Cardiac muscle cell (in vitro differentiated cells and primary cell): ENCODE data around the gene MIDN. TPM values are rescaled to one million over a fixed set of nuclear protein-coding genes. Genes with fewer than 3 reads are reported as not detected.

Source experiments
- DNase-seq, 2 donors: peaks; one replicate each; pipeline versions ENCODE4 v3.0.0 to v3.0.0-alpha.2; 2010 to 2017; ENCODE audit warnings: low read depth in 1 of 2, low spot score in 1 of 2
- H3K27ac ChIP-seq: fragments of 200-600 bp; sonication (generic); 2 replicates; pipeline ENCODE4 v1.5.1; 2016
- H3K27me3 ChIP-seq: fragments of 200-600 bp; sonication (generic); 2 replicates; pipeline ENCODE4 v1.6.0; 2016; ENCODE audit warnings: control low read depth
- H3K36me3 ChIP-seq: fragments of 200-600 bp; sonication (generic); 2 replicates; pipeline ENCODE4 v1.5.1; 2016; ENCODE audit warnings: control low read depth
- H3K4me1 ChIP-seq: fragments of 200-600 bp; sonication (generic); 2 replicates; pipeline ENCODE4 v1.8.1; 2017; ENCODE audit warnings: low read depth, mild to moderate bottlenecking, mixed run types
- H3K4me3 ChIP-seq: fragments of 200-600 bp; sonication (generic); 2 replicates; pipeline ENCODE4 v1.5.1; 2016; ENCODE audit warnings: mild to moderate bottlenecking
- H3K9me3 ChIP-seq: fragments of 200-600 bp; sonication (generic); 2 replicates; pipeline ENCODE4 v1.5.1; 2017; ENCODE audit warnings: low read depth, mild to moderate bottlenecking, control low read depth
- polyA plus RNA-seq: library from polyadenylated mRNA; unstranded; fragments of >200 nt; fragmentation: Nextera tagmentation; extraction: Ambion mirVana; gene quantifications from 2 replicates; pipeline ENCODE4 v1.2.1, GENCODE V29; 2016
- total RNA-seq: library from RNA; depleted of rRNA; stranded (reverse); fragments of >200 nt; gene quantifications from 2 replicates; pipeline ENCODE4 v1.2.3, GENCODE V29; 2016
- TF ChIP-seq, protein P1 (sequence below): IDR thresholded peaks from 2 replicates; pipeline ENCODE4 v1.5.1; 2012; ENCODE audit warnings: low read depth, mild to moderate bottlenecking, low read length

The MIDN gene
- total and polyA plus RNA-seq, 2 experiments from 2014 or later, result 58.1 to 89.2 TPM

DNA sequence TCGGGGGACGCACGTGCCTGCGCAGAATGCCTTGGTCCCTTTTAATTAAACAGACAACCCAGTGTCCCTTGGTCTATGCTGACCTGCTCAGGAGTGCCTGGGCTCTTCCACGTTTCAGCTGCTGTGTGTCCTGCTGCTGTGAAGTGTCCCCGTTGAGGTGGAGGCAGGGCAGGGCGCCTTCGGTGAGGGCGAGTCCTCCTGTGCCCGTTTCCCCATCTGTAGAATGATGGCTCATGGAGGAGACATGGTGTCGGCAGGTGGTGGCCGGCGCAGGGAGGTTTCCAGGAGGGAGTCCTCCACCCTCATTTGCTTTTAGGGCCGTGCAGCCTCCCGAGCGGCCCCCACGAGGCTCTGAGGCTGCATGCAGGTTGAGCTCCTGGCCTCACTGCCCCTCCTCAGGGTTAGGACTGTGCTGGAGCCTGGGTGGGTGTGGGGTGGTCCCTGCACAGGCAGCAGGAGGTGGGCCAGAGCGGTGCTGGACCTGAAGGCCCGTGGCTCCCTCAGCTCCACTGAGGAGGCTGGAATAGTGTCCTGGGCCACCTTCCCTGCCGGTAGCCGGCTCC is 34.0 kb upstream of the MIDN start:
- DNase-seq, result no peak
- TF ChIP-seq, protein P1, sequence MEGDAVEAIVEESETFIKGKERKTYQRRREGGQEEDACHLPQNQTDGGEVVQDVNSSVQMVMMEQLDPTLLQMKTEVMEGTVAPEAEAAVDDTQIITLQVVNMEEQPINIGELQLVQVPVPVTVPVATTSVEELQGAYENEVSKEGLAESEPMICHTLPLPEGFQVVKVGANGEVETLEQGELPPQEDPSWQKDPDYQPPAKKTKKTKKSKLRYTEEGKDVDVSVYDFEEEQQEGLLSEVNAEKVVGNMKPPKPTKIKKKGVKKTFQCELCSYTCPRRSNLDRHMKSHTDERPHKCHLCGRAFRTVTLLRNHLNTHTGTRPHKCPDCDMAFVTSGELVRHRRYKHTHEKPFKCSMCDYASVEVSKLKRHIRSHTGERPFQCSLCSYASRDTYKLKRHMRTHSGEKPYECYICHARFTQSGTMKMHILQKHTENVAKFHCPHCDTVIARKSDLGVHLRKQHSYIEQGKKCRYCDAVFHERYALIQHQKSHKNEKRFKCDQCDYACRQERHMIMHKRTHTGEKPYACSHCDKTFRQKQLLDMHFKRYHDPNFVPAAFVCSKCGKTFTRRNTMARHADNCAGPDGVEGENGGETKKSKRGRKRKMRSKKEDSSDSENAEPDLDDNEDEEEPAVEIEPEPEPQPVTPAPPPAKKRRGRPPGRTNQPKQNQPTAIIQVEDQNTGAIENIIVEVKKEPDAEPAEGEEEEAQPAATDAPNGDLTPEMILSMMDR, result no peak
- H3K27ac ChIP-seq, result peak overlapping the region; percentile 85
- peaks cover 41% of the 10 kb centered on the region for H3K4me1 ChIP-seq
- no peak overlapping the region for H3K4me3 ChIP-seq
- H3K36me3 ChIP-seq, result no peaks in the 10 kb centered on the region
- H3K9me3 ChIP-seq, result no peaks in the 10 kb centered on the region
- no peaks in the 10 kb centered on the region for H3K27me3 ChIP-seq

DNA sequence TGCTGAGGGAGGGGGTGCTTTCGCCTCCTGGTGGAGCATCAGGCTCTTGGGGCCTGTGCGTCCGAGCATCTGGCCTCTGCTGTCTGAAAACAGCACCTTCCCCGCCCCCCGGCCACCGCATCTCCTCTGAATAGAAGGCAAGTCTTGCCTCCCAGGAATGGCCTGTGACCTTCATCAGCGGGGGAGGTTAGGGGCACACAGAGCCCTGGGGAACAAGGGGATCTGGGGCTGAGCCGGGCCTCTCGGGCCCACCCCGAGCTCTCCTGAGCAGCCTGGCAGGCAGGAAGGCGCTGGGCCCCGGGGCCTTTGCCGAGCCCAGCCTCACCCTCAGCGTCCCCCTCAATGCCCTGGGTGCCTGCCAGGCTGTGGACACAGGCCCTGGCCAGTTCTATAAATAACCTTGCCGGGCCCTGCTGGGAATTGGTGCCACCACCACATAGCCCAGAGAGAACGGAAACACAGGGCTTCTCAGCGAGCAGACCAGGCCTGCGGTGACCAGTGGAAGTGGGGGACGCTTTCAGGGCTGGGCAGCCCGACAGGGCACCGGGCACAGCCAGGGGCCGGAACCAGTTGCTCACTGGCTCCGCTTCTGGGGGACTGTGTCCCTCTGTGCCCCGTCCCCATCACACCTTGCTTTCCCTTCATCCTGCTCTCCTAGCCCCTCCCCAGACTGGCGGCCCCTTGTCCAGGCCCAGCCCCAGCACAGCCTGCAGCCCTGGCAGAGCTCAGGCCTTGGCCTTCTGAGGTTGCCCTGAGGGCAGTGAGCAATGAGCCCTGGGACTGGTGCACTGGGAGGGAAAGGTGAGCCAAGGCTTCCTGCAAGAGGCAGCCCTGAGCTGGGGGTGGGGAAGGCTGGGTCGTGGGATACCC is 33.3 kb upstream of the MIDN start:
- H3K27ac ChIP-seq, result peak overlapping the region; percentile 85

DNA sequence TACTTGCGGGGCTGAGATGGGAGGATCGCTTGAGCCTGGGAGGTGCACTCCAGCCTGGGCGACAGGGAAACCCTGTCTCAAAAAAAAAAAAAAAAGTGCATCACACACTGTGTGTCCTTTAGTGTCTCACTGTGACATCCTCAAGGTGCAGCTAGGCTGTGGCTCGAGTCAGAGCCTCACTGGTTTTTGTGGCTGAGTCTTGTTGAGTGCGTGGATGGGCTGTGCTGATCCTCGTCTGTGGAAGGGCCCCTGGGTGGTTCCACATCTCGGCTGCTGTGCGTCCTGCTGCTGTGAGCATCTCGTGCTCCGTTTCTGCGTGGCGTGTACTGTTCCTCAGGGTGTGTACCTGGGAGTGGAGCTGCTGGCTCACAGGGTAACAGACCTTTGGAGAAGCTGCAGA is 31.6 kb upstream of the MIDN start:
- Histone ChIP-seq H3K36me3 (peaks cover 3% of the 10 kb centered on the region), H3K27me3 (no peaks in the 10 kb centered on the region), H3K4me3 (no peak overlapping the region), H3K27ac (peak overlapping the region; percentile 54), H3K4me1 (peaks cover 35% of the 10 kb centered on the region), H3K9me3 (no peaks in the 10 kb centered on the region)
- TF ChIP-seq, protein P1, result no peak
- no peak for DNase-seq

More for the DNA sequence above, 33.3 kb upstream of the MIDN start:
- H3K27me3 ChIP-seq, result no peaks in the 10 kb centered on the region
- TF ChIP-seq, protein P1, result no peak
- DNase-seq, result no peak
- no peak overlapping the region for H3K4me3 ChIP-seq
- H3K9me3 ChIP-seq, result no peaks in the 10 kb centered on the region
- H3K4me1 ChIP-seq, result peaks cover 35% of the 10 kb centered on the region
- H3K36me3 ChIP-seq, result no peaks in the 10 kb centered on the region

DNA sequence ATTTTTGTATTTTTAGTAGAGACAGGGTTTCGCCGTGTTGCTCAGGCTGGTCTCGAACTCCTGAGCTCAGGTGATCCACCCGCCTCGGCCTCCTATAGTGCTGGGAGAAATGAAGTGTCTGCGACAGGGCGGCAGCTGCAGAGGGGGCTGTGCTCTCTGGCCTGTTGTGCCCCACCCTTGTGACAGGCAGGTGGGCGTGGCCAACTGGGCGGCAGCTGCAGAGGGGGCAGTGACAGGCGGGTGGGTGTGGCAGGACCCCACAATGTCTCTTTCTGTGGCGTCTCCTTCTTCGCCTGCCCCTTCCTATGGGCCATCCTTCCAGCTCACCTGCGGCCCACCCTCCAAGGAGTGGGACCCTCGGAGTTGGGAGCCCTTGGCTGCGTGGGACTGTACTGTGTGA is 31.0 kb upstream of the MIDN start:
- no peak overlapping the region for H3K4me3 ChIP-seq
- TF ChIP-seq, protein P1, result no peak
- H3K27me3 ChIP-seq, result no peaks in the 10 kb centered on the region
- peaks cover 35% of the 10 kb centered on the region for H3K4me1 ChIP-seq
- no peak for DNase-seq
- H3K36me3 ChIP-seq, result peaks cover 3% of the 10 kb centered on the region
- no peaks in the 10 kb centered on the region for H3K9me3 ChIP-seq
- peak overlapping the region; percentile 54 for H3K27ac ChIP-seq

DNA sequence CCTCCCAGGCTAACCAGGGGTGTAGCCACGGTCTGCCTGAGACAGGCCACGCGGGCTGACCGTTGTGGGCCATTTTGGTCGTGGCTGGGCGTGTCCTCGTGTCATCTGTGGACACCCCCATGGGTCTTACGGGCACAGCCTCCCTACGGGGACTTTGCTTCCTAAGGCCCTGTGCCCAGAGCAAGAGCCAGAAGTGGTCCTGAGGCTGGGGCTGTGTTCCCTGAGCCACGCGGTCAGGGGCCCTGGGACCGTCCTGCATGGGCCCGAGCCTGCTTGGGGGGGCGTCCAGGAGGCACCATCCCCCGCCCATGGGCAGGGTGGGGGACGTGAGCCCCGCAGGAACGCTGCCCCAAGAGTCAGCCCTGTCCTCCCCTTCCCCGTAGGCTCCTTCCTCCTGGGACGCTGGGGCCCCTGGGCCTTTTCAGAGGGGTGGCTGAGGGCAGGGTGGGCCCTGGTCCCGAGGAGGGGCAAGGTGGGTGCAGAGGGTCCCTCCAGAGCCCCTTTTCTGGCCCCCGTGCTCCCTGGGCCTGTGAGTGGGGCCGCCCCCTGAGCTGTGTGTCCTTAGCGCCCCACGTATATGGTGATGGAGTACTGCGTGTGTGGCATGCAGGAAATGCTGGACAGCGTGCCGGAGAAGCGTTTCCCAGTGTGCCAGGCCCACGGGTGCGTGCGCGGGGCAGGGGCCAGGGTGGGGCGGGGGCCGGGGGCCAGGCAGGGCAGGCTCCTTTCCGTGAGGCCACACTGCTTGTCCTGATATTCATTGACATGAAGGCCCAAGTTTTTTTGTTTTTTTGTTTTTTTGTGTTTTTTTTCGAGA is 29.4 kb upstream of the MIDN start:
- no peaks in the 10 kb centered on the region for H3K9me3 ChIP-seq
- no peaks in the 10 kb centered on the region for H3K27me3 ChIP-seq
- DNase-seq, result no peak
- H3K4me1 ChIP-seq, result peaks cover 27% of the 10 kb centered on the region
- H3K27ac ChIP-seq, result peak overlapping the region; percentile 0
- no peak overlapping the region for H3K4me3 ChIP-seq
- TF ChIP-seq, protein P1, result no peak
- H3K36me3 ChIP-seq, result peaks cover 3% of the 10 kb centered on the region
